HCT116 (cell line): ENCODE data around the gene CT45A9. TPM values are rescaled to one million over a fixed set of nuclear protein-coding genes. Genes with fewer than 3 reads are reported as not detected.
"Not testable (repeated sequence)": the region's sequence is repeated elsewhere in the genome, so short reads cannot be mapped to it uniquely, and the experiment has no call there.

ENCODE experiments used
- ATAC-seq: fragments of 200-7000 bp; cut with Tn5 transposase; 2 replicates; pipeline ENCODE4 v1.9.1; 2020; ENCODE audit warnings: mild to moderate bottlenecking, moderate library complexity
- Bru-seq: library from RNA; stranded (reverse); fragments of 400-500 nt; gene quantifications from one replicate; lab custom pipeline; 2021; lab: Mats Ljungman, UMichigan
- BruChase-seq, 2 experiments: library from RNA; stranded (reverse); fragments of 400-500 nt; gene quantifications; one replicate each; lab custom pipeline; 2021; lab: Mats Ljungman, UMichigan
- BruUV-seq: library from RNA; stranded (reverse); fragments of 400-500 nt; replicated peaks from 2 replicates; lab custom pipeline; 2021; lab: Mats Ljungman, UMichigan
- CTCF ChIA-PET: fragments of 300-600 bp; sonication (Branson Sonifier 250); formaldehyde crosslinking; loops from one replicate; lab custom pipeline; 2021; ENCODE audit warnings: antibody characterized with exemption; lab: Charles Lee
- POLR2A ChIA-PET: fragments of 300-600, 350-600 bp; sonication (Branson Sonifier 250); formaldehyde crosslinking; loops from one replicate; lab custom pipeline; 2021; ENCODE audit warnings: antibody characterized with exemption; lab: Charles Lee
- RAD21 ChIA-PET, 2 experiments: fragments of 300-600 bp; sonication (Branson Sonifier 250); formaldehyde crosslinking; loops; one replicate each; lab custom pipeline; 2023; ENCODE audit warnings: low total read pairs in 2 of 2; ENCODE audit not compliant: uncharacterized antibody in 2 of 2, unreplicated experiment in 2 of 2, low non-redundant PET in 1 of 2; lab: Charles Lee
- DNase-seq: peaks from one replicate; pipeline ENCODE4 v3.0.0-alpha.2; 2010; ENCODE audit warnings: low read depth, low spot score
- H2AFZ ChIP-seq: fragments of 200-600 bp; shearing (Covaris generic), sonication (generic); 2 replicates; pipeline ENCODE4 v1.6.1; 2017; ENCODE audit warnings: low read depth, mixed run types, mixed read lengths, antibody characterized with exemption, low read length; ENCODE audit not compliant: poor library complexity, severe bottlenecking
- H3K27ac ChIP-seq: 2 replicates; pipeline ENCODE4 v1.5.1; 2012; ENCODE audit warnings: low read depth, low read length
- H3K27me3 ChIP-seq: fragments of 200-600 bp; sonication (generic); 2 replicates; pipeline ENCODE4 v1.6.1; 2016; ENCODE audit warnings: mixed run types, low read length, mixed read lengths; ENCODE audit not compliant: insufficient read depth
- H3K36me3 ChIP-seq, 2 experiments: fragments of 200-500 bp in 1 of 2; fragments of 200-600 bp in 1 of 2; sonication (Bioruptor generic) in 1 of 2; sonication (generic) in 1 of 2; 2 replicates each; pipeline versions ENCODE4 v1.5.1 to v1.6.1; 2014 to 2016; ENCODE audit warnings: low read length in 2 of 2, inconsistent platforms in 1 of 2, mixed read lengths in 1 of 2, mixed run types in 1 of 2; ENCODE audit not compliant: insufficient read depth in 2 of 2, control insufficient read depth in 1 of 2
- H3K4me1 ChIP-seq, 2 experiments: fragments of 200-600 bp in 1 of 2; sonication (generic) in 1 of 2; 2 replicates each; pipeline versions ENCODE4 v1.5.1 to v1.6.1; 2012 to 2017; ENCODE audit warnings: low read length in 2 of 2, inconsistent platforms in 1 of 2, mild to moderate bottlenecking in 1 of 2, mixed read lengths in 1 of 2, mixed run types in 1 of 2, moderate library complexity in 1 of 2; ENCODE audit not compliant: insufficient read depth in 2 of 2, control insufficient read depth in 1 of 2
- H3K4me2 ChIP-seq: fragments of 200-600 bp; sonication (generic); 2 replicates; pipeline ENCODE4 v1.6.1; 2017; ENCODE audit warnings: mixed run types, low read length, mixed read lengths
- H3K4me3 ChIP-seq, 2 experiments: fragments of 200-600 bp in 1 of 2; sonication (generic) in 1 of 2; replicated peaks in 1 of 2; 2 replicates each; pipeline ENCODE4 v1.5.1; 2011 to 2016; ENCODE audit warnings: low read length in 2 of 2, control low read depth in 1 of 2, low read depth in 1 of 2, mild to moderate bottlenecking in 1 of 2, mixed read lengths in 1 of 2, mixed run types in 1 of 2
- H3K79me2 ChIP-seq: fragments of 200-600 bp; sonication (generic); 2 replicates; pipeline ENCODE4 v1.6.1; 2017; ENCODE audit warnings: mild to moderate bottlenecking, mixed run types, low read length, moderate library complexity, mixed read lengths; ENCODE audit not compliant: insufficient read depth
- H3K9ac ChIP-seq: fragments of 200-600 bp; sonication (generic); 2 replicates; pipeline ENCODE4 v1.6.1; 2016; ENCODE audit warnings: low read length, mixed read lengths
- H3K9me2 ChIP-seq: fragments of 200-600 bp; sonication (generic), shearing (Covaris generic); 2 replicates; pipeline ENCODE4 v1.6.1; 2017; ENCODE audit warnings: mixed run types, mild to moderate bottlenecking, moderate library complexity; ENCODE audit not compliant: insufficient read depth
- H3K9me3 ChIP-seq, 2 experiments: fragments of 200-500 bp in 1 of 2; fragments of 200-600 bp in 1 of 2; sonication (Bioruptor generic) in 1 of 2; sonication (generic) in 1 of 2; 2 replicates each; pipeline ENCODE4 v1.6.1; 2014 to 2017; ENCODE audit warnings: low read length in 2 of 2, mixed read lengths in 2 of 2, inconsistent platforms in 1 of 2, low read depth in 1 of 2, mild to moderate bottlenecking in 1 of 2, mixed run types in 1 of 2, moderate library complexity in 1 of 2; ENCODE audit not compliant: control insufficient read depth in 1 of 2, insufficient read depth in 1 of 2
- H4K20me1 ChIP-seq: fragments of 200-600 bp; sonication (generic), shearing (Covaris generic); 2 replicates; pipeline ENCODE4 v1.6.1; 2017; ENCODE audit warnings: mixed run types, mild to moderate bottlenecking, moderate library complexity; ENCODE audit not compliant: insufficient read depth
- CBX3 ChIP-seq: IDR thresholded peaks from 2 replicates; pipeline ENCODE4 v1.6.1; 2012; ENCODE audit warnings: low read depth
- ELF1 ChIP-seq: IDR thresholded peaks from 2 replicates; pipeline ENCODE4 v1.6.1; 2012; ENCODE audit warnings: low read depth, borderline replicate concordance
- EZH2 ChIP-seq: fragments of 200-600 bp; sonication (generic); IDR thresholded peaks from 2 replicates; pipeline ENCODE4 v1.6.1; 2017; ENCODE audit warnings: antibody characterized with exemption, mixed run types
- EZH2phosphoT487 ChIP-seq: fragments of 200-600 bp; IDR thresholded peaks from 2 replicates; pipeline ENCODE4 v1.6.1; 2018; ENCODE audit warnings: antibody characterized with exemption, borderline replicate concordance
- FOSL1 ChIP-seq: IDR thresholded peaks from 2 replicates; pipeline ENCODE4 v1.6.1; 2012; ENCODE audit warnings: low read depth
- POLR2A ChIP-seq: IDR thresholded peaks from 2 replicates; pipeline ENCODE4 v1.7.0; 2011; ENCODE audit warnings: borderline replicate concordance; ENCODE audit not compliant: insufficient read depth, insufficient read length; ENCODE audit errors: extremely low read depth
- REST ChIP-seq: IDR thresholded peaks from 2 replicates; pipeline ENCODE4 v1.6.1; 2012; ENCODE audit warnings: low read depth
- TCF7L2 ChIP-seq: IDR thresholded peaks from 2 replicates; pipeline ENCODE4 v1.7.0; 2011; ENCODE audit warnings: borderline replicate concordance, inconsistent platforms; ENCODE audit not compliant: insufficient read depth, insufficient read length; ENCODE audit errors: extremely low read depth
- YY1 ChIP-seq: IDR thresholded peaks from 2 replicates; pipeline ENCODE4 v1.6.1; 2011; ENCODE audit warnings: low read length, low read depth, moderate library complexity, mild to moderate bottlenecking; ENCODE audit not compliant: insufficient replicate concordance; ENCODE audit errors: extremely low read depth
- ZFX ChIP-seq: fragments of 450-650 bp; IDR thresholded peaks from 2 replicates; pipeline ENCODE4 v1.6.1; 2017
- intact Hi-C: fragments of 100-400 bp; cut with micrococcal nuclease; formaldehyde crosslinking; loops from 2 replicates; pipeline ENCODE4 v1.10.0; 2022
- long read RNA-seq: library from polyadenylated mRNA; unstranded; transcript quantifications from one replicate; pipeline ENCODE4 v2.0.0, GENCODE V29; 2021; ENCODE audit not compliant: unreplicated experiment
- polyA plus RNA-seq: library from polyadenylated mRNA; unstranded; fragments of >200 nt; gene quantifications from 2 replicates; pipeline ENCODE4 v1.2.1, GENCODE V29; 2012; ENCODE audit warnings: missing spikeins
- total RNA-seq: library from RNA; stranded (reverse); gene quantifications from one replicate; pipeline ENCODE4 v1.2.1, GENCODE V29; 2021; ENCODE audit not compliant: unreplicated experiment

CT45A9 gene
- total RNA-seq (not detected), Bru-seq, nascent RNA (not detected), BruChase-seq, experiment 1, labeled RNA remaining after a 6-hour chase (not detected), BruChase-seq, experiment 2, labeled RNA remaining after a 2-hour chase (not detected)
- polyA plus RNA-seq, result not detected in 2 replicates
- long read RNA-seq, result 0 reads

GRCh38 chrX:135871712-135872111 lies at the start of gene CT45A9:
TSS of gene CT45A9 (minus strand) at chrX:135871812. CDS start at chrX:135868061, 3,751 bp downstream.
- H3K9ac ChIP-seq, H3K9me2 ChIP-seq, H3K4me3 ChIP-seq, H3K27me3 ChIP-seq, H2AFZ ChIP-seq, intact Hi-C loops, DNase-seq, H3K4me1 ChIP-seq, H3K4me2 ChIP-seq, POLR2A ChIA-PET, H3K27ac ChIP-seq, BruUV-seq, H3K9me3 ChIP-seq, H3K79me2 ChIP-seq, H3K36me3 ChIP-seq, H4K20me1 ChIP-seq, ATAC-seq, CTCF ChIA-PET, RAD21 ChIA-PET: not testable (repeated sequence)

- H4K20me1 ChIP-seq, H2AFZ ChIP-seq, H3K27ac ChIP-seq, H3K4me1 ChIP-seq, H3K9ac ChIP-seq, POLR2A ChIA-PET, ATAC-seq, H3K79me2 ChIP-seq, H3K4me2 ChIP-seq, intact Hi-C loops, DNase-seq, H3K9me2 ChIP-seq, H3K36me3 ChIP-seq, H3K4me3 ChIP-seq, RAD21 ChIA-PET, BruUV-seq, CTCF ChIA-PET, H3K27me3 ChIP-seq, H3K9me3 ChIP-seq: not testable (repeated sequence)
These were observed 48.9 kb upstream of the CT45A9 start for GRCh38 chrX:135920516-135920915.

- H3K27me3 ChIP-seq, result 0 out of 2 replicates have a peak, but pooled peaks cover 6% of the 10 kb centered on the region
- no peaks in the 10 kb centered on the region for H4K20me1 ChIP-seq
- H3K9me3 ChIP-seq, result no peaks in the 10 kb centered on the region
- no peaks in the 10 kb centered on the region for H3K9me2 ChIP-seq
- ATAC-seq (no peak), DNase-seq (no peak)
- H3K4me1 ChIP-seq, result no peaks in the 10 kb centered on the region
- ChIA-PET POLR2A (no interaction called here), RAD21 (no interaction called here), CTCF (no interaction called here)
- H3K4me3 ChIP-seq, result no peak overlapping the region
- intact Hi-C loops, result no loop called here
- H3K36me3 ChIP-seq, result no peaks in the 10 kb centered on the region
- H3K4me2 ChIP-seq, result no peak overlapping the region
- no peak overlapping the region for H2AFZ ChIP-seq
- no peak overlapping the region for H3K27ac ChIP-seq
- no peak overlapping the region for H3K9ac ChIP-seq
- TF ChIP-seq TCF7L2 (no peak), POLR2A (no peak), EZH2 (no peak), ELF1 (no peak), CBX3 (no peak), ZFX (no peak), EZH2phosphoT487 (no peak), FOSL1 (no peak), REST (no peak), YY1 (no peak)
- TF ChIP-seq, all 23 proteins: peak for 0
- BruUV-seq, result no TSS peak
- no peaks in the 10 kb centered on the region for H3K79me2 ChIP-seq
These were observed 42.8 kb upstream of the CT45A9 start for GRCh38 chrX:135914404-135914803.
